ENCODE data around the gene EIF4EBP2. TPM values are rescaled to one million over a fixed set of nuclear protein-coding genes. Genes with fewer than 3 reads are reported as not detected.

EIF4EBP2 gene
- total RNA-seq, 1 experiment from 2014 or later, result 93.2 TPM

- H3K9ac ChIP-seq (ENCODE audit: extremely low read depth, insufficient read length, low read length), result no peak within 1 kb of the TSS
- TF ChIP-seq CTCF (conservative IDR thresholded peaks at IDR 0.05), result peak; percentile 27; the same call in 2 of the 3 replicates
- H3K14ac ChIP-seq (ENCODE audit: insufficient read depth, low read length), result peak within 1 kb of the TSS; percentile 3; the same call in 1 of the 2 replicates
- H3K4me2 ChIP-seq (ENCODE audit: insufficient read depth, insufficient read length, low read length), result peak within 1 kb of the TSS; percentile 66
- H2BK20ac ChIP-seq (ENCODE audit: low read depth, low read length, poor library complexity, severe bottlenecking), result no peak within 1 kb of the TSS
- no peak within 1 kb of the TSS for H4K8ac ChIP-seq (replicated peaks; ENCODE audit: insufficient read length, low read depth, low read length)
- no peak within 1 kb of the TSS for H2AK5ac ChIP-seq (ENCODE audit: insufficient read length, low read length)
- no peak within 1 kb of the TSS for H2BK5ac ChIP-seq (ENCODE audit: insufficient read length, low read length)
- no peak within 1 kb of the TSS for H2BK12ac ChIP-seq (ENCODE audit: insufficient read length, low read depth, low read length)
- Mint-ChIP-seq H3K27me3 (ENCODE audit: low read depth) (peaks cover 45% of the 10 kb centered on the region), H3K4me1 (peaks cover 50 to 55% of the 10 kb centered on the region in 2 experiments), H3K27ac (peak within 1 kb of the TSS in 2 of 3 experiments; percentile 77 to 93; a peak in 4 of 7 replicates), H3K36me3 (ENCODE audit: insufficient read depth in 1 of 3, low read depth in 3 of 3) (peaks cover 0 to 27% (median 2%) of the 10 kb centered on the region in 3 experiments; a peak in 2 of 7 replicates), H3K9me3 (peaks cover 0 to 4% of the 10 kb centered on the region in 2 experiments; a peak in 2 of 5 replicates), H3K4me3 (peak within 1 kb of the TSS; percentile 74 to 75)
- no peak within 1 kb of the TSS for H4K91ac ChIP-seq (ENCODE audit: insufficient read length, low read depth, low read length)
- H3K56ac ChIP-seq (ENCODE audit: insufficient read length, low read depth, low read length), result no peak within 1 kb of the TSS
- peaks cover 3% of the 10 kb centered on the region; the same call in 1 of the 2 replicates for H3K79me2 ChIP-seq (ENCODE audit: insufficient read depth, low read length)
- H3K4me1 ChIP-seq (ENCODE audit: insufficient read depth, low read length), result peaks cover 9% of the 10 kb centered on the region; the same call in 1 of the 2 replicates
- H3K9me3 ChIP-seq (ENCODE audit: control insufficient read depth, low read depth, low read length), result no peaks in the 10 kb centered on the region
- WGBS (ENCODE audit: extremely low coverage, insufficient read length, low lambda C conversion rate), result no CpG with 5 or more reads among the region's 60 CpGs
- no peak within 1 kb of the TSS for H3K4ac ChIP-seq (ENCODE audit: low read depth, low read length)
- H2BK15ac ChIP-seq (ENCODE audit: low read depth, low read length), result no peak within 1 kb of the TSS
- H3K23me2 ChIP-seq (ENCODE audit: insufficient read length, low read depth, low read length, poor library complexity, severe bottlenecking), result peaks cover 14% of the 10 kb centered on the region
- H4K5ac ChIP-seq (ENCODE audit: insufficient read length, low read depth, low read length), result no peak within 1 kb of the TSS
- H4K20me1 ChIP-seq (ENCODE audit: control insufficient read depth, insufficient read depth, insufficient read length), result no peaks in the 10 kb centered on the region
- no peak within 1 kb of the TSS for H2AFZ ChIP-seq (ENCODE audit: low read length)
- no peak within 1 kb of the TSS for H3K27ac ChIP-seq (ENCODE audit: insufficient read length, low read depth, low read length)
- no peak within 1 kb of the TSS for H2BK120ac ChIP-seq (ENCODE audit: low read depth, low read length, poor library complexity, severe bottlenecking)
- DNase-seq, result peak; percentile 72
- H3K27me3 ChIP-seq (ENCODE audit: insufficient read depth, low read length), result peaks cover 7% of the 10 kb centered on the region; the same call in 1 of the 2 replicates
- peak within 1 kb of the TSS; percentile 6 for H3K18ac ChIP-seq (ENCODE audit: insufficient read length, low read depth, low read length)
- no peaks in the 10 kb centered on the region for H3K79me1 ChIP-seq (ENCODE audit: insufficient read depth, low read depth, low read length, poor library complexity, severe bottlenecking)
- no peak within 1 kb of the TSS for H3K23ac ChIP-seq (ENCODE audit: insufficient read length, low read depth, low read length)
- H3T11ph ChIP-seq (ENCODE audit: low read length), result no peak within 1 kb of the TSS
Measured at GRCh38 chr10:70441161-70441894, 37.4 kb downstream of the EIF4EBP2 start, which contains the start of gene NODAL. NODAL (minus strand) TSS chr10:70441681; CDS start chr10:70441667, 14 bp downstream.

Measured in H9 (cell line).